K562 (cell line): ENCODE measurements around the gene NTRK1. TPM values are rescaled to one million over a fixed set of nuclear protein-coding genes. Genes with fewer than 3 reads are reported as not detected.
A peak's percentile ranks its signal among the peaks of the same experiment; 100 is the strongest.

Experiments used
- CEBPG ChIP-seq, 3 experiments: fragments of 200-800 bp in 1 of 3; sonication (Bioruptor generic) in 1 of 3; sonication (generic) in 1 of 3; formaldehyde crosslinking in 1 of 3; IDR thresholded peaks in 2 of 3; conservative IDR thresholded peaks in 1 of 3; 2 replicates each; pipeline versions ENCODE4 v1.6.1 to v1.8.0; 2016 to 2022; ENCODE audit warnings: missing compliant biosample characterization in 2 of 3, missing genetic modification characterization in 2 of 3, mild to moderate bottlenecking in 1 of 3, missing genetic modification reagents in 1 of 3
- CTBP1 ChIP-seq: fragments of 450-650 bp; IDR thresholded peaks from 2 replicates; pipeline ENCODE4 v1.6.1; 2016; ENCODE audit warnings: borderline replicate concordance
- HDAC2 ChIP-seq: fragments of 450-650 bp; IDR thresholded peaks from 2 replicates; pipeline ENCODE4 v1.6.1; 2016; ENCODE audit warnings: mild to moderate bottlenecking
- HSF4 ChIP-seq: fragments of 250-450 bp; sonication (Bioruptor Pico); IDR thresholded peaks from 2 replicates; pipeline ENCODE4 v2.1.2; 2022; ENCODE audit warnings: mild to moderate bottlenecking, moderate library complexity, borderline replicate concordance
- JUND ChIP-seq, 2 experiments: IDR thresholded peaks; 2 replicates in 1 of 2; 3 replicates in 1 of 2; pipeline ENCODE4 v1.6.1; 2011; ENCODE audit warnings: borderline replicate concordance in 2 of 2, low read depth in 2 of 2, low read length in 2 of 2, improper control_type of control experiment in 1 of 2, missing biosample characterization in 1 of 2, missing genetic modification characterization in 1 of 2, missing genetic modification reagents in 1 of 2
- KLF16 ChIP-seq: IDR thresholded peaks from 2 replicates; pipeline ENCODE4 v1.6.1; 2016; ENCODE audit warnings: antibody characterized with exemption
- MECOM ChIP-seq: fragments of 250-450 bp; sonication (Bioruptor Pico); IDR thresholded peaks from 2 replicates; pipeline ENCODE4 v1.8.0; 2022; ENCODE audit warnings: inconsistent platforms
- MTA1 ChIP-seq: fragments of 450-650 bp; IDR thresholded peaks from 2 replicates; pipeline ENCODE4 v1.6.1; 2017; ENCODE audit warnings: borderline replicate concordance
- SMC3 ChIP-seq: conservative IDR thresholded peaks from 2 replicates; pipeline ENCODE4 v1.6.1; 2011; ENCODE audit warnings: low read depth, low read length, improper control_type of control experiment; ENCODE audit not compliant: insufficient read depth
- TAL1 ChIP-seq: fragments of 450-650 bp; IDR thresholded peaks from 2 replicates; pipeline ENCODE4 v1.6.1; 2016; ENCODE audit warnings: mild to moderate bottlenecking
- TCF3 ChIP-seq: sonication (generic); formaldehyde crosslinking; IDR thresholded peaks from 2 replicates; pipeline ENCODE4 v1.4.0; 2020; ENCODE audit warnings: mild to moderate bottlenecking, missing genetic modification reagents
- ZNF133 ChIP-seq: fragments of 250-450 bp; sonication (Bioruptor Pico); IDR thresholded peaks from 2 replicates; pipeline ENCODE4 v1.4.0; 2020; ENCODE audit warnings: mild to moderate bottlenecking
- ZNF639 ChIP-seq, 2 experiments: fragments of 200-800 bp in 1 of 2; sonication (Bioruptor generic) in 1 of 2; sonication (generic) in 1 of 2; formaldehyde crosslinking in 1 of 2; IDR thresholded peaks in 1 of 2; conservative IDR thresholded peaks in 1 of 2; 2 replicates each; pipeline versions ENCODE4 v1.5.0 to v1.6.1; 2016 to 2020; ENCODE audit warnings: missing compliant biosample characterization in 1 of 2, missing genetic modification characterization in 1 of 2, missing genetic modification reagents in 1 of 2
- ZZZ3 ChIP-seq: fragments of 450-650 bp; IDR thresholded peaks from 2 replicates; pipeline ENCODE4 v1.6.1; 2016; ENCODE audit warnings: antibody characterized with exemption, mild to moderate bottlenecking, moderate library complexity
- polyA plus RNA-seq, 8 experiments: library from polyadenylated mRNA; depleted of rRNA in 4 of 8; stranded (reverse) in 5 of 8; unstranded in 3 of 8; fragments of >200 nt; fragmentation: Nextera tagmentation in 2 of 8; fragmentation: Illumina TruSeq in 1 of 8; extraction: Ambion mirVana in 2 of 8; extraction: Trizol in 1 of 8; gene quantifications; 2 replicates each; pipeline versions ENCODE4 v1.2.1 to v1.2.3, GENCODE V29; 2011 to 2014; ENCODE audit warnings: inconsistent platforms in 1 of 8, missing spikeins in 1 of 8
- total RNA-seq, 7 experiments: library from RNA; depleted of rRNA in 6 of 7; stranded (reverse); fragments of >200 nt in 6 of 7; fragmentation: Illumina TruSeq in 2 of 7; extraction: Trizol in 2 of 7; gene quantifications; 2 replicates each; pipeline versions ENCODE4 v1.2.1 to v1.2.3, GENCODE V29; 2011 to 2021; ENCODE audit warnings: low replicate concordance in 1 of 7

NTRK1 gene
- total and polyA plus RNA-seq, 9 of the 15 experiments (the other 6 are each of a cell fraction or from before 2014, with no cell fraction given), result 0.46 to 30.0 (median 7.9) TPM

GRCh38 chr1:156869455-156869854 is 8.8 kb downstream of the NTRK1 start (continued):
- TF ChIP-seq MTA1 (peak; percentile 26; the same call in 1 of the 2 replicates), HDAC2 (peak; percentile 51; the same call in 1 of the 2 replicates), KLF16 (0 out of 2 replicates have a peak, but pooled peaks have one; percentile 11), CEBPG (CRISPR knock-in tag; IDR thresholded peaks at IDR 0.05) (no peak), CEBPG (tag; conservative IDR thresholded peaks at IDR 0.05 in 1 of 2, IDR thresholded peaks at IDR 0.05 in 1 of 2) (no peak), CTBP1 (peak; percentile 96), ZNF133 (CRISPR knock-in tag) (no peak), JUND (IDR thresholded peaks at IDR 0.05; ENCODE audit: borderline replicate concordance, low read depth, low read length) (0 out of 2 replicates have a peak, but pooled peaks have one; percentile 8), JUND (tag; IDR thresholded peaks at IDR 0.05; ENCODE audit: borderline replicate concordance, low read depth, low read length) (no peak; the same call in 2 of the 3 replicates), SMC3 (no peak), TAL1 (peak; percentile 69), MECOM (peak; percentile 80), TCF3 (CRISPR knock-in tag) (peak; percentile 81), ZZZ3 (no peak), ZNF639 (CRISPR knock-in tag; conservative IDR thresholded peaks at IDR 0.05 in 1 of 2, IDR thresholded peaks at IDR 0.05 in 1 of 2) (no peak), HSF4 (CRISPR knock-in tag) (no peak)
- TF ChIP-seq, all 486 proteins: peak for 33
